ENCODE measurements around the gene DNAJC25.

- peak; percentile 78 to 80 for TF ChIP-seq CTCF (conservative IDR thresholded peaks at IDR 0.05; ENCODE audit: low read depth in 2 of 2)
- TF ChIP-seq, protein P1, sequence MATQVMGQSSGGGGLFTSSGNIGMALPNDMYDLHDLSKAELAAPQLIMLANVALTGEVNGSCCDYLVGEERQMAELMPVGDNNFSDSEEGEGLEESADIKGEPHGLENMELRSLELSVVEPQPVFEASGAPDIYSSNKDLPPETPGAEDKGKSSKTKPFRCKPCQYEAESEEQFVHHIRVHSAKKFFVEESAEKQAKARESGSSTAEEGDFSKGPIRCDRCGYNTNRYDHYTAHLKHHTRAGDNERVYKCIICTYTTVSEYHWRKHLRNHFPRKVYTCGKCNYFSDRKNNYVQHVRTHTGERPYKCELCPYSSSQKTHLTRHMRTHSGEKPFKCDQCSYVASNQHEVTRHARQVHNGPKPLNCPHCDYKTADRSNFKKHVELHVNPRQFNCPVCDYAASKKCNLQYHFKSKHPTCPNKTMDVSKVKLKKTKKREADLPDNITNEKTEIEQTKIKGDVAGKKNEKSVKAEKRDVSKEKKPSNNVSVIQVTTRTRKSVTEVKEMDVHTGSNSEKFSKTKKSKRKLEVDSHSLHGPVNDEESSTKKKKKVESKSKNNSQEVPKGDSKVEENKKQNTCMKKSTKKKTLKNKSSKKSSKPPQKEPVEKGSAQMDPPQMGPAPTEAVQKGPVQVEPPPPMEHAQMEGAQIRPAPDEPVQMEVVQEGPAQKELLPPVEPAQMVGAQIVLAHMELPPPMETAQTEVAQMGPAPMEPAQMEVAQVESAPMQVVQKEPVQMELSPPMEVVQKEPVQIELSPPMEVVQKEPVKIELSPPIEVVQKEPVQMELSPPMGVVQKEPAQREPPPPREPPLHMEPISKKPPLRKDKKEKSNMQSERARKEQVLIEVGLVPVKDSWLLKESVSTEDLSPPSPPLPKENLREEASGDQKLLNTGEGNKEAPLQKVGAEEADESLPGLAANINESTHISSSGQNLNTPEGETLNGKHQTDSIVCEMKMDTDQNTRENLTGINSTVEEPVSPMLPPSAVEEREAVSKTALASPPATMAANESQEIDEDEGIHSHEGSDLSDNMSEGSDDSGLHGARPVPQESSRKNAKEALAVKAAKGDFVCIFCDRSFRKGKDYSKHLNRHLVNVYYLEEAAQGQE (IDR thresholded peaks at IDR 0.05; ENCODE audit: unreplicated experiment): no peak
- TF ChIP-seq POLR2AphosphoS5 (IDR thresholded peaks at IDR 0.05; ENCODE audit: low read depth): no peak
- no peak for TF ChIP-seq ETS1 (IDR thresholded peaks at IDR 0.05)
- no peak for TF ChIP-seq CREB1 (CRISPR knock-in tag; IDR thresholded peaks at IDR 0.05; ENCODE audit: low read depth)
- TF ChIP-seq JUNB (IDR thresholded peaks at IDR 0.05; ENCODE audit: unreplicated experiment): no peak
- no peak for TF ChIP-seq EZH2 (IDR thresholded peaks at IDR 0.05; ENCODE audit: low read depth, unreplicated experiment)
- no peak for TF ChIP-seq NANOG (IDR thresholded peaks at IDR 0.05; ENCODE audit: borderline replicate concordance)
Observed at GRCh38 chr9:111597852-111598732, 33.0 kb upstream of the DNAJC25 start.

Data from GM23338 (cell line).